Measurements from ENCODE around the gene MTCL3.
A peak's percentile ranks its signal among the peaks of the same experiment; 100 is the strongest.

The MTCL3 gene

DNA sequence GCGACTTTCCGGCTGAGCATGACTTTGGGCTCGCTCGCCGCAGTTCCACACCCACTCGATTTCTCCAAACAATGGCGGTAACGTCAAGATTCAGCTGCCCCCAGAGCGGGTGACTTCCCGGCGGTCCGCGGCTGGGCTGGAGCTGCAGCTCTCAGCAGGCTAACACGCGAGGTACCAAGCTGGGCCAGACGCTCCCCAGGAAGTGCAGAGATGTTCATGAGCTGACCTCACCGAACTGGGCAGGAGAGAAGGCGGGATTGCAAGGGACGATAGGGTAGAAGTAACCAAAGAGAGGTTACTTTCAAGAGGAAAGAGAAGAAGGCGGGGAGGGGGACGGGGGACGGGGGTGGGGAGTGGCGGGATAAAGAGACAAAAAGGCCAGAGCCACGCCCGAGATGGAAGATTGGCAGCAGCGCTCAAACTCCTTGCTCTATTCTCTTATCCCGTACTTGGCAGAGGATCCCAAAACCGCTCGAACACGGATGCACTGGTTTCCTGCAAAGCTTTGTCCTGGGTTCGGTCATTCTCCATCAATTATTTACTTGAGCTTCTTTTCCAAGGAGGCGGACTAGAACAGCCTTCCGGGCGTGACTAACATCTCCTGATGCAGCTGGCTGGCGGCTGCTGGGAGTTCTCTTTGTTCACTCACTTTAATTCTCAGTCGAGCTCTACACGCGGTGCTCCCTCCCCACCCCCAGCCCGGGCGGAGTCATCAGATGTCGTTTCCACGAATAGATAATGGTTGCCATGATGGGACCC lies at the start of gene MTCL3:
Gene MTCL3, minus strand, starts transcription at position 626 of the 759 bp plus-strand sequence.
- DNase-seq: peak; percentile 56

- no peak for DNase-seq
Measured at GRCh38 chr6:127567476-127567875, 48.3 kb upstream of the MTCL3 start.

DNA sequence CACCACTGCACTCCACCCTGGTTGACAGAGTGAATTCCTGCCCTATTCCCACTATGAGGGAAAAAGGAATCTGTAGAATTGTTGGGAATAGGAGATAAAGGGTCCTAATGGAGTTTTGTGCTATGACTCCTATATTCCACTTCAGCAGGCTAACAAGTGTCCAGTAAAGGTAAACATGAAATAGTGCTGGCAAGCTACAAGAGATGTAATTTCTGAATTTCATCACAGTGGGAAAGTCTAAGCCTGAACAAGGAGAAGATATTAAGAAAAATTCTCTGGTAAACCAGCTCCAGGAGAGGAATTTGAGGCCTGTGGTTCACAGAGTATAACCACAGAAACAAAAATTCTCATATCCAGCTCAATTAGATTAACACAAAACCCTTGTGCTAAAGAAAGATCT lies 47.5 kb upstream of the MTCL3 start:
- no peak for DNase-seq

DNA sequence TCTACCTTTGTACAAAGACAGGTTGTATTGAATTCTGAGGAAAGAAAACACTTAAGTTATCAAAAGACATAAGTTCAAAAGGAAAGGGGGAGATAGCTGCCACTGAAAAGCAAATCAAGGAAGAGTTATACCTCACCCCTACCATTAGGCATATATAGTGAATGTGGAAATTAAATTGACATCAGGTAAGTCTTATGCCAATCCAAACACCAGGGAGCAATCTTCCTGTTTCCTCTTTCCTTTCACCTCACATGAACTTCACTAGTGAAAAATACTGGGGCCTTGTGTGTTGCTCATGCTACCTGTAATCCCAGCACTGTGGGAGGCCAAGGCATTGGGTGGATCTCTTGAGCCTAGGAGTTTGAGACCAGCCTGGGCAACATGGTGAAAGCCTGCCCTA lies 47.0 kb upstream of the MTCL3 start:
- DNase-seq: no peak

DNA sequence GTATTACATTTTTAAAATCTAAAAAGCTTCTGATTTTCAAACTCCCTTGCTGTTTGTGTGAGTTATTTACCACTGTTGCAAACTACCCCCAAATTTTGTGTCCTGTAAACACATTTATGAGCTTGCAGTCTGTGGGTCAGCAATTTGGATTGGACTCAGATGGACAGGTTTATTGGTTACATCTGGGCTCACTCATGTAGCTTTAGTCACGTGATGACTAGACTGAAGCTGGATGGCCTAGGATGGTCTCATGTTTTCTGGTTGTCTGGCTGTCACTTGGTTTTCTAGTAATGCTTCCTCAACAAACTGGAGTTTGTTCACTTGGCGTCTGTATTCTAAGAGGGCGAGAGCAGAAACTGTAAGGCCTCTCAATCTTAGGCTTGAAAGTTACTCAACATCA lies 45.6 kb upstream of the MTCL3 start:
- DNase-seq: no peak

GRCh38 chr6:127561660-127562059 lies 42.5 kb upstream of the MTCL3 start:
- DNase-seq: no peak

GRCh38 chr6:127554435-127555006 lies 35.4 kb upstream of the MTCL3 start:
- DNase-seq: no peak

- no peak for DNase-seq
Measured at GRCh38 chr6:127550403-127550802, 31.3 kb upstream of the MTCL3 start.

DNA sequence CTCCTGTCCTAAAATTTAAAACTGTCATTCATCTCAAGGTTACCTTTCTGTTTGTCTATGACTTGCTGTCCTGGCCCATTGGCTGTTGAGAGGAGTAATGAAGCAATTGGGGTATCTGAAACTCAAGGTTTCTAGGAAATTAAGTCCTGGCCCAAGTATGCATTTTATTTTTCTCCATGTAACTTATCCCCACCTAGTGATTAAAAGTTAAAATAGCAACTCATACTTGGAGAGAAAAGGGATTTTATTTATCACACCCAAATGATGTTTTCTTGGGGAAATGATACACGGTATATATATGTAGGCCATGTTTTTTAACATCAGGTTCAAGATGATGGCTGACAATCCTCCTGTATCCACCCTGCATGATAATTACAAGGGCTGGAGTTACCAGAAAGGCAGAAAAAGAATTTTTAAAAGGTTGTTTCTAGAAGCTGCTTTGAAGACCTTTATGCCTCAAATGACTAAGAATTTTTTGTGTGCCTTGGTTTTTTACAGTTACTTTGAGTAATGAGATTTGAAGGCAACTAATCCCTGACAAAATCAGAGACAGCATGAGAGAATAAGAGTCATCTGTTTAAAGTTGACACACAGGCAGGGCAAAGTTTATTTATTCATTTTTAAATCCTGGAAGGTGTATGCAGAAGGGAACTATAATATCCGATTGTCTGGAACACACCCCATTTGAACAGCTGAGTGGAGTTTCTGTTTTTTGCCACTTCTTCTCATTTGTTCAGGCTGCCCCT lies 28.9 kb upstream of the MTCL3 start:
- no peak for DNase-seq

- no peak for DNase-seq
Measured at GRCh38 chr6:127547215-127547614, 28.1 kb upstream of the MTCL3 start.

DNA sequence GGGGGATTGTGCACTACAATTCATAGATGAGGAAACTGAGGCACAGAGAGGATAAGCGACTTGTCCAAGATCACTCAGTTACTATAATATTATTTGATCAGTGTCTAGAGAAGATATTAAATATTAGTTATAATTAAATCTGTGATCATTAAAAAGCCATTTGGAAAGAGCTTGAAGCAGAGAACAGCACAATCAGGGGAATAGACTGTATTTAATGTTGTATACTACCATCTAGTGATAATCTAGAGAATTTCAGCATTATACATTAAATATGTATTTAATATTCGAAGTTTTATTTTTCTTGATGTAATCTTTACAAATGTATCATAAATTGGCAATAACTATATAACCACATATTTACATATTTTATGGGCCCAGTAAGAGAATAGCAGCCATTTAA lies 20.1 kb upstream of the MTCL3 start:
- DNase-seq: no peak

- DNase-seq: no peak
Measured at GRCh38 chr6:127538750-127539264, 19.7 kb upstream of the MTCL3 start.

GRCh38 chr6:127533736-127534135 lies 14.6 kb upstream of the MTCL3 start:
- no peak for DNase-seq

- no peak for DNase-seq
Measured at GRCh38 chr6:127533011-127533410, 13.9 kb upstream of the MTCL3 start.

- no peak for DNase-seq
Measured at GRCh38 chr6:127522714-127523113, 3.6 kb upstream of the MTCL3 start.

DNA sequence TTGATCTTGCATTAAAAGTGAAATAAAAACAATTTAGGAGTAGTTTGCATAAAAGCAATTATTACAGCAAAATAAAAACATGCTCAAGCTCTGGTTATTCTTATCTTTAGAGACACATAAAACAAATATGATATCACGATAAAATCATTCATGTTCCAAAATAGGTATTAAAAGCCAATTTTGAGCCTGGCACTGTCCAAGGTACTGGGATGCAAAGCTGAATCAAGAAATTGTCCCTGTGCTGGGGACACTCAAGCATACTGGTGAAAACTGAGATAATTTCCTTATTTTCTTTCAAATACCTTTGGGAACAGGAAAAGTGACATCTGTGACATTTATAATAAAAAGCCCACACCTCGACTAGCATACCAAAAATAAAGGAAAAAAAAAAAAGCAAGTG lies 931 bp upstream of the MTCL3 start:
- no peak for DNase-seq

DNA sequence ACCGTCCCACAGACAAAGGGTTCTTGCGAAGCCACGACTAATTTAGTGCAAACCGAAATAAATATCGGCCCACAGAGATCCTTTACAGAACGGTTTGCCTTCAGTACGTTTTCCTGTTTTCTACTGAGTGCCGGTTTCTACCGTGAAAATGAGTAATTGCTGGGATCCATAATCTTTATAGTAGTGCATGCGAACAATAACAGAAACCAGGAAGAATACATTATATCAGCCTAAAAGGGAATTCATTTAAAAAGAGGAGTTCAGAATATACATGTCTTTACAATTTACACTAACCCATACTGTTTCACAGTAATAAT lies 292 bp upstream of the MTCL3 start:
- no peak for DNase-seq

GRCh38 chr6:127518191-127518709 lies 885 bp downstream of the MTCL3 start:
- DNase-seq: no peak

- DNase-seq: no peak
Measured at GRCh38 chr6:127517693-127518092, 1.4 kb downstream of the MTCL3 start.

DNA sequence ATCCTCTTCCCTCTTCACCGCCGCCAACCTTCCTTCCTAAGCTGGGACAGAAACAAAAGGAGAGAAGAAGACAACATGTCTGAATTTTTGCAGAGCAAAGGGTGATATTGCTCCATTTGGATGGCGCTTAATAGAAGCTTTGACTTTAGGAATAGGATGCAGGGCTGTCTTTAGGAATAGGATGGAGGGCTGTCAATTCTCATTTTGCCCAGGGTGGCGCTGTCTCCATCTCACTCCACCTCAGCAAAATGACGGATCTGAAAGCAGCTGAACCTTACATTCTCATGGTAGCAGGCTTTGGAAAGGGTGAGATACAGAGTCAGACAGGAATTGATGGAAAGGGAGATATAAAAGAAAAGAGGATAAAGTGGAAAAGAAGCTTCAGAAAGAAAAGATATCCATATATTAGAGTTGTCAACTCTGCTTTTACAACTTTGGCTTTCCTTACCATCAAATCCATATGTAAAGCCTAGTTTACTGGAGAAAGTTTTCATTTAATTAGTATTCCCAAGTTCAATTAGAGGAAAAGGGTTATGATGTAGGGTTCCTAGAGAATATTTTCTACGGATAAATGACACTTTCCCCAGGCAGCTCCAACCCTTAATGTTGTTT lies 2.4 kb downstream of the MTCL3 start:
- DNase-seq: peak; percentile 32

- peak; percentile 65 for DNase-seq
Measured at GRCh38 chr6:127515794-127516661, 3.1 kb downstream of the MTCL3 start.

- peak; percentile 26 for DNase-seq
Measured at GRCh38 chr6:127515234-127515793, 3.8 kb downstream of the MTCL3 start.
